Femur (tissue), 1 donor: ENCODE data around the gene COX6A2.
"Not testable (repeated sequence)": the region's sequence is repeated elsewhere in the genome, so short reads cannot be mapped to it uniquely, and the experiment has no call there.

Experiments
- DNase-seq: peaks from one replicate; pipeline ENCODE4 v3.0.0-alpha.2; 2017

Gene COX6A2

DNA sequence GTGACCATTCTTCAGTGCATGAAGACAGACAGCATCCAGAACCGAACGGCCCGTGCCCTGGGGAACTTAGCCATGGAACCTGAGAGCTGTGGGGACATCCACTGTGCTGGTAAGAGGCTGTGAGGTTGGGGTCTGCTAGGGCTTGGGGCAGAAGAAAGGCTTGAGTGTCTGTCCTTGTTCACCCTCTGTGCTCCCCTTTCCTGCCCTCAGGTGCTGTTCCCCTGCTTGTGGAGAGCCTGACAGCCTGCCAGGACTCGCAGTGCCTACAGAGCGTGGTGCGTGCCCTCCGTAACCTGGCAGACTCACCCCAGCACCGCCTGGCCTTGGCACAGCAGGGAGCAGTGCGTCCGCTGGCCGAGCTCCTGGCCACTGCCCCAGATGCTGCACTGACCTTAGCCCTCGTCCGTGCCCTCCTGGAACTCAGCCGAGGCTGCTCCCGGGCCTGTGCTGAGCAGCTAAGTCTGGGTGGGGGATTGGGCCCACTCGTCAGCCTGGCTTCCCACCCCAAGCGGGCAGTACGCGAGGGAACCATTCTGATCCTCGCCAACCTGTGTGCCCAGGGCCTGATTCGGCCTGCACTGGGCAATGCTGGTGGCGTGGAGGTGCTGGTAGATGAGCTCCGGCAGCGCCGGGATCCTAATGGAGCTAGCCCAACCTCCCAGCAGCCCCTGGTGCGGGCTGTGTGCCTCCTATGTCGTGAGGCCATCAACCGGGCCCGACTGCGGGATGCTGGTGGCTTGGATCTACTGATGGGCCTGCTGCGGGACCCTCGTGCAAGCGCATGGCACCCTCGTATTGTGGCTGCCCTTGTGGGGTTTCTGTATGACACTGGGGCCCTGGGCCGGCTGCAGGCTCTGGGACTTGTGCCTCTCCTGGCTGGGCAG, 34.0 kb upstream of the COX6A2 start:
- peak; percentile 25 for DNase-seq

DNA sequence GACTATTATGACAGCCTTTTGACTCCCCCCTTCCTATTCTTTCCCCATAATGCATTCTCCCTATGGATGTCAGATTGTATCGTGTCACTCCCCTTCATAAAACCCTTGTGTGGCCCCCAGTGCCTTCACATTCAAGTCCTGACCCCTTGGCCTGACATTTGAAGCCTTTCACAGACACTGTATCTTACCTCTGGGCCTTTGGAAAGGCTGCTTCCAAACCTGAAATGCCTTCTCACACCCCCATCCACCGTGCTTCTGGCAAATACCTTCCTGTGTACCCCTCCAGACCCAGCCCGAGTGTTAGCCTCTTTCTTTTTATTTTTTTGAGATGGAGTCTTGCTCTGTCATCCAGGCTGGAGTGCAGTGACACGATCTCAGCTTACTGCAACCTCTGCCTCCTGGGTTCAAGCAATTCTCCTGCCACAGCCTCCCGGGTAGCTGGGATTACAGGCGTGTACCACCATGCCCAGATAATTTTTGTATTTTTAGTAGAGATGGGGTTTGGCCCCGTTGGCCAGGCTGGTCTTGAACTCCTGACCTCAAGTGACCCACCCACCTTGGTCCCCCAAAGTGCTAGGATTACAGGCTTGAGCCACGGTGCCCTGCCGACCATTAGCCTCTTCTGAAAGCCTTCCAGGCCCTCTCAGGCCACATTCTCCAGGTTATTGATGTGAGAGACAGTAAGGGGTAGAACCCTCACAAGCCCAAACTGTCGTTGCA, 33.2 kb upstream of the COX6A2 start:
- DNase-seq = peak; percentile 16

DNA sequence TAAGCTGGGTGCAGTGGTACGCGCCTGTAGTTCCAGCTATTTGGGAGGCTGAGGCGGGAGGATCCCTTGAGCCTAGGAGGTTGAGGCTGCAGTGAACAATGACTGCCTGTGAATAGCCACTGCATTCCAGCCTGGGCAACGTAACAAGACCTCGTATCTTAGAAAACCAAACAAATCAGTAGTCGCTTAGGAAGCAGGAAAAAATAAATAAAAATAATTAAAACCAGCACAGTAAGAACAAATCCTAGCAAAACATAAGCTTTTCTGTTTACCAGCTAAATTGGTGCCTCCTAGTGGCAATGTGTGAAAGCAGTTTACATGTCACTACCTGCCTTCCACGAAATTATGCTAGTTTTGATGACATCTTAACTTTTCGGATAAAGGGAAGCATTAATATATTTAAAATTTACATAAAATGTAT, 32.4 kb upstream of the COX6A2 start:
- DNase-seq = peak; percentile 35

DNA sequence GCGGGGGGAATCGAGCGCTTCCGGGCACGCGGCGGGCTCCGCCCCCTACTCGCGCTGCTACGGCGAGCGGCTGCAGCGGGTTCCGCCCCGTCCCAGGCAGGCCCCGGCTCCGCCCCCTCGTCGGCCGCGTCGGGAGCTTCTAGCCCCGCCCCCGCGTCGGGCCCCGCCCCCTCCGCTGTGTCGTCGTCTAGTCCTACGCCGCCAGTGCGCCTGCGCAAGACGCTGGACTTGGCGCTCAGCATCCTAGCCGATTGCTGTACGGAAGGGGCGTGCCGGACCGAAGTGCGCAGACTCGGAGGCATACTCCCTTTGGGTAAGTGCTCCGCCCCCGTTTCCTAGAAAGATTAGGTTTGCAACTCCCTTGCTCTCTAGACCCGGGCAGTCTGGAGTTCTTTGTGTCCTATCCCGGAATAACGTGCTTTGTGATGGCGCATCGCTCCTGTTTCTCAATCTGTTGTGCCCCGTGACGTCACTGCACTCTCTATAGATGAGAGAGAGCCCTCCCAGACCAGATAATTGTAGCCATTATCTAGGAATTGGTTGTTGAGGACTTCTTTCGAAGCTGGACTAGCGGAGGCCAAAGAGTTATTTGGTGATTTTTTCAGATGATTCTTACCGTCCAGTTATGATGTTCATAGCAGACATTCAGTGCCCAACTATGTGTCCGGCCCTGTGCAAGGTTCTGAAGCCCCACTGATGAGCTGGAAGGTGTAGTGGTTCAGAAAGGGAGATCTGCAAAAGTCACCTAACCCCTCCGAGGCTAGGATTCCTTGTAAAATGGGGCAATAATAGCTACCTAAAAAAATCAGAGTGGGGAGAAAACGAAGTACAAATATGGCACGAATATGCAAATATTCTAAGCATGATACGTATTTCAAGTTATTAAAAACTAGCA, 31.8 kb upstream of the COX6A2 start:
- peak; percentile 100 for DNase-seq

- DNase-seq = peak; percentile 99
Measured at GRCh38 chr16:31458844-31459686, 30.9 kb upstream of the COX6A2 start, which contains the start of gene ARMC5. Gene ARMC5, plus strand, starts transcription at chr16:31459501. Its CDS starts 24 bp downstream, at chr16:31459525.

DNA sequence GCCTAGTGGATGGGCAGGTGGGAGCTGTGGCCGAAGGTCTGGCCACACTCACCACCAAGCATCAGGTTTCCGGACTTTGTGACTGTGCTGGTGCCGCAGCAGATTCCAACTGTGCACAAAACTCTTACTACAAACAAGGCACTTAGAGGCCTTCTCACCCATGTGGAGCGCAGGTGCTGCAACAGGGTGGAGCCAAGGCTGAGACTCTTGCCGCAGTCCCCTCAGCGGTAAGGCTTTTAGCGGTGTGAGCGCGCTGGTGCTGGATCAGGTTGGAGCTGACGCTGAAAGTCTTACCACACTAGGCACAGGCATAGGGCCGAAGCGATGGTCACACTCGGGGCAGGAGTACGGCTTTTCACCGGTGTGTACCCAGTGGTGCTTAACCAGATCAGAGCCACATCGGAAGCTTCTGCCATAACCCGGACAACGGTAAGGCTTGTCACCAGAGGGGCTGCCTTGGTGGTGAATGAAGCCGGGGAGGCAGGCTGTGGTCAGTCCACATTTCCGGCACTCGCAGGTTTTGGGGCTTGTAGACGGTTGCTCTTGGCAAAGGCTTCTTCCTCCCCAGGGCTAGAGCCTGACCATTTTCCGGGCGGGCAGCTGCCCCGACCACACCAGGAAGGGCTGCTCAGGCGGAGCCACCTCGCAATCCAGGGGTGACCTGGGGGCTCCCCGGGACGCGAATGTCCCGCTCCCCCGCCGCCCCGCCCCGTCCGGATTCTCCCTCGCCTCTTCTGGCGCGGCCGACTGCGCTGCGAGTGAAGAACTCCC, 30.1 kb upstream of the COX6A2 start:
- peak; percentile 76 for DNase-seq

GRCh38 chr16:31456988-31457360, 28.8 kb upstream of the COX6A2 start:
- DNase-seq = no peak

- DNase-seq = no peak
Measured at GRCh38 chr16:31455601-31456314, 27.6 kb upstream of the COX6A2 start.

- no peak for DNase-seq
Measured at GRCh38 chr16:31453255-31454204, 25.4 kb upstream of the COX6A2 start.

DNA sequence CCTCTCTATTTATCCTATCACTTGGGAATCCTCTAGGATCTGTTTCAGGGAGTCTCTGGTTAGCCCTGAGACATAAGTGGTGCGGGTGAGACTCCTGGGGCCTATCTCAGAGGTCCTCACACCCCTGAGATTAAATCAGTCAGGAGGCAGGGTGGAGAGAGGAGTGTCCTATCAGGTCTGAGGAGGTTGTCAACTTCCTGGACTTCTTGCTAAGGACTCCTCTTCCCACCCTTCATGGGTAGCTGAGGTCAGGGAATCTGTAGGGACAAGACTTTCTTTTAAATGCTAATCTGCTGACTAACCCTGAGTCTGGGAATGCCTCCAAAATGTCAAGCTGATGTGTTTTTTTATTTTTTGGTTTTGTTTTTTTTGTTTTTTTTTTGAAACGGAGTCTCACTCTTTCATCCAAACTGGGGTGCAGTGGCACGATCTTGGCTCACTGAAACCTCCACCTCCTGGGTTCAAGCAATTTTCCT, 24.5 kb upstream of the COX6A2 start:
- DNase-seq = no peak

DNA sequence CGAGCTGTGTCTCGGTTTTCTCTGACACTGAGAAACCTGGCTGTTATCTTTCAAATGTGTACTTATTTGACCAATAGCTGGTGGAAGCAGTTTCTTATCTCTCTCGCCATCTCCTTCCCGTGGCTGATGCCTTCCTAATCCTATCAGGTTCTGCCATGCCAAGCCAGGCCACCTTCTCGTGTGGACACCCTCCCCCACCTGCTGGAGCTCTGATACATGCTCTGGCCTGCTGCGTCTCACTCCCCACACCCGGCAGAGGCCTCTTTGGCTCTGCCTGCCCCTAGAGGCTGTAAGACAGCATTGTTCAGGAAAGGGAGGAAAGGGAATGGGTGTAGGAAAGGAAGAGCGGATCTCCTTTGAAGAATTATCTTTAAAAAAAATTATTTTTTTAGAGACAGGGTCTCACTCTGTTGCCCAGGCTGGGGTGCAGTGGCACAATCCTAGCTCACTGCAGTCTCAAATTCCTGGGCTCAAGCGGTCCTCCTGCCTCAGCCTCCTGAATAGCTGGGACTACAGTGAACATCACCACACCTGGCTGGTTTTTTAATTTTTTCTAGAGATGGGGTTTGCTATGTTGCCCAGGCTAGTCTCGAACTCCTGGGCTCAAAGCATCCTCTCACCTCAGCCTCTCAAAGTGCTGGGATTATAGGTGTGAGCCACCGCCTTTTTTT, 23.7 kb upstream of the COX6A2 start:
- DNase-seq = peak; percentile 49

GRCh38 chr16:31451201-31451600, 23.0 kb upstream of the COX6A2 start:
- no peak for DNase-seq

GRCh38 chr16:31445931-31446330, 17.8 kb upstream of the COX6A2 start:
- DNase-seq = peak; percentile 2

DNA sequence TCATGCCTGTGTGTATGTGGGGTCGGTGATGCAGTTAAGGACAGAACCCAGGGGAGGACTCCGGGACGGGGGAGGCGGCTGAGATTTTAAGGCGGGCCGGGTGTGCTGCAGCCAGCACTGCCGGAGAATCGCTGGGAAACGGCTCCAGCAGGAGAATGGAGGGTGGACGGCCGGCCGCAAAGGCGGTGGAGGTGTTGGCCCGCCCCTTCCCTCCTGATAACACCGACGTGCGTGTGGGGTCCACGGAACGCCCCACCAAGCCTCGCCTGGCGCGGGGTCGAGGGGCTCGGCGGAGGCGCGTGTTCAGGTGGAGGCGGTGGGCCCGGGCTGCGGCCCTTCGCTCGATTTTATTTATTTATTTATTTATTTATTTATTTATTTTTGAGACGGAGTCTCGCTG, 13.8 kb upstream of the COX6A2 start:
- no peak for DNase-seq

DNA sequence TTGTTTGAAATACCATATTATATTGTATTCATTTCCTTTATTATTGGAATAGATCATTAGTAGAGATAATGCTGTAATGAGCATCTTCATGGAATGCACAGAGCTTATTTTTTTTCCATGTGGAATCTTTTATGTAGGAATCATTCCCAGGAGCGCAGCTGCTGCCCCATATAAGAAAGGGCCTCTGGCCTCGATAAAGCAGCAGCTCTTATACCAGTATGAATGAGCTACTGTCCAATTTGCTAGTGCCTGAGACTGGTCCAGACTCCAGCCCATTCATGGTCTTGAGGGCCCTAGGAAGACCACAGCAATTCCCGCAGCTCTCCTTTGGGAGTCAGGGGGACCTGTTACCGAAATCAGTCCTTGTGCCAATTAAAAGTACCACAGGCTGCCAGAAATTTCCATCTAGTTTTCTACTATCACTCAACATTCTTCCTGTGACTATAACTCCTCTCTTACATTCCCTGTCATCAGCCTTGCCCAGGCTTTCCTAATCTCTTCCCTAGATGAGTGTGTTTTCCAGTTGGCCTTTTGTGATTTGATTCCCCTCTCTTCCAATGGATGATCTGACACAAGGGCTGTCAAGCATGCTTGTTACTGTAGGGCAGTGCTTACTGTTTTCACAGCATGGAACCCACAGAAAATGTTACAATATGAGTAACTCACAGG, 12.5 kb upstream of the COX6A2 start:
- no peak for DNase-seq

GRCh38 chr16:31439519-31439918, 11.4 kb upstream of the COX6A2 start:
- no peak for DNase-seq

DNA sequence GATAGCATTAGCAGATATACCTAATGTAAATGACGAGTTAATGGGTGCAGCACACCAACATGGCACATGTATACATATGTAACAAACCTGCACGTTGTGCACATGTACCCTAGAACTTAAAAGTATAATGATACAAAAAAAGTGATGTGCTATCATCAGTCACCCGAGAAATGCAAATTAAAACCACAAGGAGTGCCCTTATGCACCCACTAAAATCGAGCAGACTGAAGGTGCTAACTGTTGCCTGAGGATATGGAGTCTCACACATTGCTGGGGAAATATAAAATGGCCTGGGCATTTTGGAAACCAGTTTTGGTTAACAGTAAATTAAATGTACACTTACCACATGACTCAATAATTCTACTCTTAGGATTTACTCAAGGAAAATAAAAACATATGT, 10.9 kb upstream of the COX6A2 start:
- DNase-seq = not testable (repeated sequence)

GRCh38 chr16:31438414-31438813, 10.3 kb upstream of the COX6A2 start:
- no peak for DNase-seq
